Brain microvascular endothelial cell (primary cell): ENCODE data around the gene ZMYND10.

Experiments
- DNase-seq: peaks from one replicate; pipeline ENCODE4 v3.0.0-alpha.2; 2020
- H3K27ac ChIP-seq: fragments of 250-450 bp; sonication (Bioruptor Pico); 2 replicates; pipeline ENCODE4 v1.5.1; 2020; ENCODE audit warnings: mild to moderate bottlenecking, moderate library complexity
- H3K27me3 ChIP-seq: fragments of 250-450 bp; sonication (Bioruptor Pico); replicated peaks from 2 replicates; pipeline ENCODE4 v1.5.1; 2020; ENCODE audit warnings: mild to moderate bottlenecking
- H3K36me3 ChIP-seq: fragments of 250-450 bp; sonication (Bioruptor Pico); replicated peaks from 2 replicates; pipeline ENCODE4 v1.5.1; 2020; ENCODE audit warnings: mild to moderate bottlenecking
- H3K4me3 ChIP-seq: 2 replicates; pipeline ENCODE4 v1.5.1; 2011; ENCODE audit warnings: low read depth, mild to moderate bottlenecking, control low read depth, low read length, moderate library complexity
- in situ Hi-C: cut with HindIII; loops from 2 replicates; pipeline ENCODE4 v1.10.0; 2017; ENCODE audit warnings: low sequenced_read_pairs, low pct_ligation_motif_present
- TF ChIP-seq, protein P1 (sequence below): IDR thresholded peaks from 2 replicates; pipeline ENCODE4 v1.5.1; 2011; ENCODE audit warnings: low read depth, mild to moderate bottlenecking, moderate library complexity, low read length, control low read depth, inconsistent platforms; ENCODE audit errors: missing control alignments

The ZMYND10 gene

DNA sequence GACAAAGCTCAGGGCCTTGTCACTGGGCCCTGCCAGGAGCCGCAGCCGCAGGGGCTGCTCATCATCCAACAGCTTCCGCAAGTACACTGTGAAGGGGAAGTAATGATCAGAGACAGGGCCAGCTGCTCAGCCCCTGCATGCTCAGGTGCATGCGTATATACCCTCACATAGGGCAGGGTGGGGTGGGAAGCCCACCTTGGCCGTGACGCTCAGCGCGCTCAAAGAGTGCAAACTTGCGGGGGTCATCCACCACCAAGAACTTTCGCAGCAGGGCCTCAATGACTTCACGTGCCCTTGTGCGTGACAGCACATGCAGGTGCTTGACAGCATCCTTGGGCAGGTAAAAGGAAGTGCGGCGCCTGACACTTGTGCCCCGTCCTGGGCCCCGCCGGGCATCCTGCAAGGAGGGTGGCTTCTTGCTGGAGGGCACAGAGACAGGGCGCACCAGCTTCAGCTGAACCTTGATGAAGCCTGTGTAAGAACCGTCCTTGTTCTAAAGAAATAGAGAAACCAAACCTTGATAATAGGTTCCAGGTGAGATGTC is 14.1 kb downstream of the ZMYND10 start:
- no peak overlapping the region for H3K4me3 ChIP-seq
- H3K27me3 ChIP-seq: no peaks in the 10 kb centered on the region
- DNase-seq: no peak
- TF ChIP-seq, protein P1, sequence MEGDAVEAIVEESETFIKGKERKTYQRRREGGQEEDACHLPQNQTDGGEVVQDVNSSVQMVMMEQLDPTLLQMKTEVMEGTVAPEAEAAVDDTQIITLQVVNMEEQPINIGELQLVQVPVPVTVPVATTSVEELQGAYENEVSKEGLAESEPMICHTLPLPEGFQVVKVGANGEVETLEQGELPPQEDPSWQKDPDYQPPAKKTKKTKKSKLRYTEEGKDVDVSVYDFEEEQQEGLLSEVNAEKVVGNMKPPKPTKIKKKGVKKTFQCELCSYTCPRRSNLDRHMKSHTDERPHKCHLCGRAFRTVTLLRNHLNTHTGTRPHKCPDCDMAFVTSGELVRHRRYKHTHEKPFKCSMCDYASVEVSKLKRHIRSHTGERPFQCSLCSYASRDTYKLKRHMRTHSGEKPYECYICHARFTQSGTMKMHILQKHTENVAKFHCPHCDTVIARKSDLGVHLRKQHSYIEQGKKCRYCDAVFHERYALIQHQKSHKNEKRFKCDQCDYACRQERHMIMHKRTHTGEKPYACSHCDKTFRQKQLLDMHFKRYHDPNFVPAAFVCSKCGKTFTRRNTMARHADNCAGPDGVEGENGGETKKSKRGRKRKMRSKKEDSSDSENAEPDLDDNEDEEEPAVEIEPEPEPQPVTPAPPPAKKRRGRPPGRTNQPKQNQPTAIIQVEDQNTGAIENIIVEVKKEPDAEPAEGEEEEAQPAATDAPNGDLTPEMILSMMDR: no peak
- peaks cover 27% of the 10 kb centered on the region for H3K36me3 ChIP-seq
- no peak overlapping the region for H3K27ac ChIP-seq
- in situ Hi-C loops: no loop called here

DNA sequence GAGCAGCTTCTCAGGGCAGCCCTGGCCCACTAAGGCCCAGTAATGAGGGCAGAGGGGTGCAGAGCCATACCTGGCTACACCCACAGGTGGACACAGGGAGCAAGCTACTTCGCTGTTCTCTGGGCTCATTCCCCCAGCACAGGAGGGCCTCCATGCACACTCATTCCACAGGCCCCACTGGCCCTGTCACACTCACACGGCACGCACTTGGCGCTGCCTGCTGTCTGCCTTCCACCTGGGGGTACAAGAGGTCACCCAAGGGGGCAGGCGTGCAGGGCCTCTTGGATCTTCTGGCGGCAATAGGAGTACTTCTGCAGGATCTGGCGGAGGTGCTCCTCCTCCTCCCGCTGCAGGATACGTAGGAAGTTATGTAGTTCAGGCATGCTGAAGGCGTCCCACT is 15.2 kb downstream of the ZMYND10 start:
- in situ Hi-C loops: no loop called here
- no peak overlapping the region for H3K27ac ChIP-seq
- peaks cover 30% of the 10 kb centered on the region for H3K36me3 ChIP-seq
- TF ChIP-seq, protein P1: no peak
- H3K27me3 ChIP-seq: no peaks in the 10 kb centered on the region
- H3K4me3 ChIP-seq: no peak overlapping the region
- DNase-seq: no peak

DNA sequence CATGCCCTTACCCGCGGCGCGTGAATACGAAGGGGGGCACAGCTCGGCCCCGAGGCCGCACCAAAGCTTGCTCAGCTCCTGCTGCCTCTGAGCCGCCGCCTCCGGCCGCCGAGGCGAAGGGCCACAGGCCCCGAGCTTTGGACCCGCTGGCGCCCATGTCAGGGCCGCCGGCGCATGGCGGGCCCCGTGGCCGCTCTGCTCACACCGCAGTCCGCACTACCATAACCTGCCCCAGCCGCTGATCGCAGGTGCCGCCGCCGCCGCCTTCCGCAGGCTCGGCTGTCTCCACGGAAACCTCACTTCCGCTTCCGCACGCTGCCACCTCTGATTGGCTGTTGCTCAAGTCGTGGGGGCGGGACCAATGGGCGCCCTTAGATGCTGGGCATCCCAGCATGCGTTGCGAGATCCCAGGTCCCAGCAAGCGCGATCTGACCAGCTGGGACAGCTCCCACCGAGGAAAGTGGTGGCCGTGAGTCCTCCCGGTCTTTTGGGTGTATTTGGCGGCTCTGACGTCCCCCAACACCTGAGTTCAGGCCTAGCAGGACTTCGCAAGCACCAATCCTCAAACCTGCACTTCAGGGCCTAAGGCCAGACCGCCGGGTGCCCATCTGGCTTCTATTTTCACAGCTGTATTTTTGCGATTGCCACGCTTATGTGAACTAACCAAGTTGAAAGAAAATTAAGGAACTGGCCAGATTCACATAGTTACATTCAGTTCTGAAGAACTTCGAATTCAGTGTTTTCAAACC is 17.4 kb downstream of the ZMYND10 start, which contains the start of gene TUSC2:
TUSC2 (minus strand) TSS at position 281 of the 749 bp plus-strand sequence; CDS start at position 157, 124 bp downstream.
- in situ Hi-C loops: no loop called here
- Histone ChIP-seq H3K4me3 (peak within 1 kb of the TSS; percentile 84), H3K27ac (peak within 1 kb of the TSS; percentile 26), H3K27me3 (no peaks in the 10 kb centered on the region), H3K36me3 (peaks cover 30% of the 10 kb centered on the region)
- TF ChIP-seq, protein P1: no peak
- peak; percentile 95 for DNase-seq

DNA sequence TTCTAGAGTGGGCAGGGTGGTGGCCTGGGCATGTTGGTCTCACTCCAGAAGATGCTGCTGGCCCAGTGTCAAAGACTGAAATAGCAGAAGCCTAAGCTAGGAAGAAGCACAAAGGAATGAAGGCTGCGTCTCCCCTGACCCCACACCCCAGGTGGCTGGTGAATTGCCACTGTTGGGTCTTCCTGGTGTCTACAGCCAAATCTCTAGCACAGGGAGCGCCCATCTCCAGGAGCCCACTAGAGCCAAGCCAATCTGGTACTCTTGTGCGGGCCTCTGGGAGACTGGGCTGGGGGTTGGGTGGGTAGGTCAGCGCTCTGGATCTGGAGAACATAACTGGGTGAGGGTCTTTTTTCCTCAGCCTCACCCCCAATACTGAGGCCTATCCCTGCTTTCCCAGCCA is 18.4 kb downstream of the ZMYND10 start:
- in situ Hi-C loops: no loop called here
- no peak for DNase-seq
- TF ChIP-seq, protein P1: no peak
- H3K36me3 ChIP-seq: peaks cover 30% of the 10 kb centered on the region
- no peak overlapping the region for H3K27ac ChIP-seq
- H3K27me3 ChIP-seq: no peaks in the 10 kb centered on the region
- peak overlapping the region; percentile 84 for H3K4me3 ChIP-seq

DNA sequence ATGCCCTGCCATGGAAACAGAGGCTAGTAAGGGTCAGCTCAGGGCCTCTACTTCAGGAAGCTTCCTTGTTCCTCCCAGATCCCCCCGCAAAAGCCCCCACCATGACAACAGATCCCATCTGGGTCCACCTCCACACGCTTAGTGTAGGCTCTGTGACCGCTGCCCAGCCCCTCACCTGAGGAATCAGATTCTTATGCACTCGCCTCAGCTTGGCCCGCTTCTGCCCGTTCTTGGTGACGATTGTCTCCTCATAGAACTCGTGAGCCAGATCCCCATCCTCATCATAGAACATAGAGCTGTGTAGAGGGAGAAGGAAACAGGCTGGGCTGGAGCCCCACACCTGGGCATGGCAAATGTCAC is 19.4 kb downstream of the ZMYND10 start:
- TF ChIP-seq, protein P1: no peak
- Histone ChIP-seq H3K27ac (no peak overlapping the region), H3K27me3 (no peaks in the 10 kb centered on the region), H3K36me3 (peaks cover 22% of the 10 kb centered on the region), H3K4me3 (no peak overlapping the region)
- in situ Hi-C loops: no loop called here
- no peak for DNase-seq
